SH-SY5Y (cell line): Measurements from ENCODE around the gene PLIN4.

Experiments
- GATA2 ChIP-seq: IDR thresholded peaks from 2 replicates; pipeline ENCODE4 v1.6.1; 2011; ENCODE audit warnings: mild to moderate bottlenecking, low read depth, low read length
- GATA3 ChIP-seq: IDR thresholded peaks from 2 replicates; pipeline ENCODE4 v1.6.1; 2011; ENCODE audit warnings: low read depth, mild to moderate bottlenecking, low read length, moderate library complexity

- no peak for TF ChIP-seq GATA3
- no peak for TF ChIP-seq GATA2
Observed at GRCh38 chr19:4453232-4454179, 64.8 kb downstream of the PLIN4 start.
